ENCODE results near the gene SYT12.

DNA sequence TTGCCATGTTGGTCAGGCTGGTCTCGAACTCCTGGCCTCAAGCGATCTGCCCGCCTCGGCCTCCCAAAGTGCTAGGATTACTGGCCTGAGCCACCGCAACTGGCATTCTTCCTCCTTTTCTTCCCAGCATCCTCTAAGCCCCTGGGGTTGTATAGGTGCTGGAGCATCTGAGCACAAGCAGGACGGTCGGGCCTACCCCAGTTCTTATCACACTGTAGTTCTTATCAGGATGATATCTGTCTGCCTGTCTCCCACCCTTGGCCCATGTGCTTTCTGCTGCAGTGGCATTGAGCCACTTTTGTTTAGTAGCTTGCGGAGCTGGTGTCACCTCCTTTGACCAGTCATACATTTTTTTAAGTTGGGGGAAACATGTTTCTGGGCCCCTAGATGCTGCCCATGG, 35.6 kb downstream of the SYT12 start:
- TF ChIP-seq, protein P1, sequence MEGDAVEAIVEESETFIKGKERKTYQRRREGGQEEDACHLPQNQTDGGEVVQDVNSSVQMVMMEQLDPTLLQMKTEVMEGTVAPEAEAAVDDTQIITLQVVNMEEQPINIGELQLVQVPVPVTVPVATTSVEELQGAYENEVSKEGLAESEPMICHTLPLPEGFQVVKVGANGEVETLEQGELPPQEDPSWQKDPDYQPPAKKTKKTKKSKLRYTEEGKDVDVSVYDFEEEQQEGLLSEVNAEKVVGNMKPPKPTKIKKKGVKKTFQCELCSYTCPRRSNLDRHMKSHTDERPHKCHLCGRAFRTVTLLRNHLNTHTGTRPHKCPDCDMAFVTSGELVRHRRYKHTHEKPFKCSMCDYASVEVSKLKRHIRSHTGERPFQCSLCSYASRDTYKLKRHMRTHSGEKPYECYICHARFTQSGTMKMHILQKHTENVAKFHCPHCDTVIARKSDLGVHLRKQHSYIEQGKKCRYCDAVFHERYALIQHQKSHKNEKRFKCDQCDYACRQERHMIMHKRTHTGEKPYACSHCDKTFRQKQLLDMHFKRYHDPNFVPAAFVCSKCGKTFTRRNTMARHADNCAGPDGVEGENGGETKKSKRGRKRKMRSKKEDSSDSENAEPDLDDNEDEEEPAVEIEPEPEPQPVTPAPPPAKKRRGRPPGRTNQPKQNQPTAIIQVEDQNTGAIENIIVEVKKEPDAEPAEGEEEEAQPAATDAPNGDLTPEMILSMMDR (IDR thresholded peaks at IDR 0.05): no peak
- no peak for TF ChIP-seq POLR2A (IDR thresholded peaks at IDR 0.05)
